ENCODE measurements around the gene TFEB.

TFEB gene

GRCh38 chr6:41638002-41638934 is 97.1 kb downstream of the TFEB start, which contains the start of gene MDFI:
Gene MDFI (plus strand): TSS chr6:41638468. CDS start chr6:41638750, 282 bp downstream.
- in situ Hi-C loops (cut with MboI; ENCODE audit: low sequenced_read_pairs), result no loop called here
- peak; percentile 58 to 84 for DNase-seq (ENCODE audit: low spot score in 2 of 2)
- no peaks in the 10 kb centered on the region for H3K36me3 ChIP-seq (replicated peaks)
- no peaks in the 10 kb centered on the region for H3K27me3 ChIP-seq (ENCODE audit: low read depth)
- no peaks in the 10 kb centered on the region for H3K9me3 ChIP-seq
- peak within 1 kb of the TSS; percentile 66 for H3K4me3 ChIP-seq
- H3K4me1 ChIP-seq, result peaks cover 4% of the 10 kb centered on the region

- peak overlapping the region; percentile 66 for H3K4me3 ChIP-seq
- in situ Hi-C loops (cut with MboI; ENCODE audit: low sequenced_read_pairs), result no loop called here
- peaks cover 2% of the 10 kb centered on the region for H3K27me3 ChIP-seq (ENCODE audit: low read depth)
- DNase-seq (ENCODE audit: low spot score in 2 of 2), result no peak
- peaks cover 4% of the 10 kb centered on the region for H3K4me1 ChIP-seq
- no peaks in the 10 kb centered on the region for H3K9me3 ChIP-seq
- H3K36me3 ChIP-seq (replicated peaks), result no peaks in the 10 kb centered on the region
Observed at GRCh38 chr6:41637194-41638001, 98.0 kb downstream of the TFEB start.

- in situ Hi-C loops (cut with MboI; ENCODE audit: low sequenced_read_pairs), result no loop called here
- Histone ChIP-seq H3K36me3 (replicated peaks) (no peaks in the 10 kb centered on the region), H3K27me3 (ENCODE audit: low read depth) (peaks cover 7% of the 10 kb centered on the region), H3K4me3 (no peak overlapping the region), H3K9me3 (no peaks in the 10 kb centered on the region), H3K4me1 (peaks cover 4% of the 10 kb centered on the region)
- DNase-seq (ENCODE audit: low spot score in 2 of 2), result no peak
Observed at GRCh38 chr6:41636833-41637193, 98.6 kb downstream of the TFEB start.

- Histone ChIP-seq H3K4me3 (no peak overlapping the region), H3K27me3 (ENCODE audit: low read depth) (peaks cover 7% of the 10 kb centered on the region)
Observed at GRCh38 chr6:41635365-41635764, 100.0 kb downstream of the TFEB start.

GRCh38 chr6:41634657-41635056 is 100.8 kb downstream of the TFEB start:
- H3K27me3 ChIP-seq (ENCODE audit: low read depth), result peaks cover 7% of the 10 kb centered on the region
- peak in 1 of 2 experiments; percentile 26 for DNase-seq (ENCODE audit: low spot score in 2 of 2)
- H3K4me3 ChIP-seq, result no peak overlapping the region
- in situ Hi-C loops (cut with MboI; ENCODE audit: low sequenced_read_pairs), result no loop called here
- H3K36me3 ChIP-seq (replicated peaks), result no peaks in the 10 kb centered on the region
- H3K9me3 ChIP-seq, result no peaks in the 10 kb centered on the region
- H3K4me1 ChIP-seq, result peaks cover 4% of the 10 kb centered on the region

More at GRCh38 chr6:41635365-41635764, 100.0 kb downstream of the TFEB start:
- peaks cover 4% of the 10 kb centered on the region for H3K4me1 ChIP-seq
- in situ Hi-C loops (cut with MboI; ENCODE audit: low sequenced_read_pairs), result no loop called here
- no peaks in the 10 kb centered on the region for H3K9me3 ChIP-seq
- no peak for DNase-seq (ENCODE audit: low spot score in 2 of 2)
- no peaks in the 10 kb centered on the region for H3K36me3 ChIP-seq (replicated peaks)

All from HAP-1 (cell line).